Lower lobe of right lung (tissue), 2 donors: ENCODE results near the gene UPB1. TPM values are rescaled to one million over a fixed set of nuclear protein-coding genes. Genes with fewer than 3 reads are reported as not detected.

Source experiments
- ATAC-seq, 2 donors: fragments of 200-7000 bp; cut with Tn5 transposase; one replicate each; pipeline ENCODE4 v1.9.1; 2020 to 2022; ENCODE audit warnings: mild to moderate bottlenecking in 2 of 2, moderate library complexity in 2 of 2
- DNase-seq: peaks from one replicate; pipeline ENCODE4 v3.0.0-alpha.2; 2020
- H3K27ac ChIP-seq: fragments of 200-600 bp; one replicate; pipeline ENCODE4 v1.8.0; 2022
- H3K27me3 ChIP-seq: fragments of 200-600 bp; one replicate; pipeline ENCODE4 v1.8.0; 2022; ENCODE audit warnings: low read depth
- H3K36me3 ChIP-seq: fragments of 200-600 bp; one replicate; pipeline ENCODE4 v1.8.0; 2022; ENCODE audit warnings: mild to moderate bottlenecking
- H3K4me1 ChIP-seq: fragments of 200-600 bp; one replicate; pipeline ENCODE4 v1.8.0; 2022
- H3K4me3 ChIP-seq: fragments of 200-600 bp; one replicate; pipeline ENCODE4 v1.8.0; 2022; ENCODE audit warnings: mild to moderate bottlenecking
- H3K9me3 ChIP-seq: fragments of 200-600 bp; one replicate; pipeline ENCODE4 v1.8.0; 2022
- intact Hi-C: fragments of 100-400 bp; cut with DNase I; formaldehyde crosslinking; loops from one replicate; pipeline ENCODE4 v1.11.0; 2022
- total RNA-seq: library from RNA; stranded (reverse); fragmentation: NEBNext Ultra II Directional; extraction: Animal tissue kit (Norgen Biotek cat#: 25700); gene quantifications from one replicate; pipeline ENCODE4 v1.2.1, GENCODE V29; 2021
- TF ChIP-seq, protein P1 (sequence below): fragments of 200-600 bp; IDR thresholded peaks from one replicate; pipeline ENCODE4 v1.8.0; 2022; ENCODE audit warnings: antibody characterized with exemption, mild to moderate bottlenecking
- donor health status: DM: no; HTN: yes; CAD: no; lungs with severe emphysema.

The UPB1 gene
- total RNA-seq, 1 donor from 2014 or later, result 1.2 TPM

DNA sequence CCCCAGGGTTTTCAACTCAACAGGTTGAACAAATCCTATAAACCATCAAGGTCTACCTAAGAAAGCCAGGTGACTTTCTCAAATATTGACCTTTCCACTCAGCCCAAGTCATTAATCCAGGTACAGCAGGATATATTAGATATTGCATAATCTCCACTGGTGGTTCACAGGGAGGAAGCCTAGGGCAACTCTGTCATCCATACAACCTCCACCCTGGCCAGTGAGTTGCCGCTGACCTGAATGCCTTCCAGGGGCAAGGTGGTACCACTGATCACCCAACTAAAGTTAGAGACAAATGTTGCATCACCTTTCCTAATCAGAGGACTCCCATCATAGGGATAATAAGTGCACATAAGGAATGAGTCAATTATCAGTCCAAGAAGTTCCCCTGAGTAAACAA, 36.9 kb downstream of the UPB1 start:
- DNase-seq, result no peak
- H3K27me3 ChIP-seq, result no peaks in the 10 kb centered on the region
- peak; percentile 85 to 92 for ATAC-seq

DNA sequence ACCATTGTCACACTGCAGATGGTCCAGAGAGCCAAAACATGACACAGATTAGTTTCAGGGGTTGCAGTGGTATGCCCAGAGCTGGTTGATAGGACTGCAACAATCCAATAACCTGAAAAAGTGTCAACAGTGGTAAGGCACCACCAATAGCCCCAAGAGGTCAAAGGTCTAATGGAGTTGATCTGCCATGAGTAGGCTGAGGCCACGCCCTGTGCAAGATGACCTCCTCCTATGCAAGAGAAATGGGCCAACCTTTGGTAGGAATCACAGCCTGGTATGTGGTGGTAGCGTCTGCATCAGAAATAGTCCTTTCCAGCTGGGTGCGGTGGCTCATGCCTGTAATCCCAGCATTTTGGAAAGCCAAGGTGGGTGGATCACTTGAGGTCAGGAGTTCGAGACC, 40.2 kb downstream of the UPB1 start:
- DNase-seq, result no peak
- Histone ChIP-seq H3K27ac (no peak overlapping the region), H3K4me1 (peaks cover 9% of the 10 kb centered on the region), H3K9me3 (no peaks in the 10 kb centered on the region), H3K27me3 (no peaks in the 10 kb centered on the region), H3K36me3 (peaks cover 20% of the 10 kb centered on the region), H3K4me3 (no peak overlapping the region)
- no peak for ATAC-seq
- TF ChIP-seq, protein P1, sequence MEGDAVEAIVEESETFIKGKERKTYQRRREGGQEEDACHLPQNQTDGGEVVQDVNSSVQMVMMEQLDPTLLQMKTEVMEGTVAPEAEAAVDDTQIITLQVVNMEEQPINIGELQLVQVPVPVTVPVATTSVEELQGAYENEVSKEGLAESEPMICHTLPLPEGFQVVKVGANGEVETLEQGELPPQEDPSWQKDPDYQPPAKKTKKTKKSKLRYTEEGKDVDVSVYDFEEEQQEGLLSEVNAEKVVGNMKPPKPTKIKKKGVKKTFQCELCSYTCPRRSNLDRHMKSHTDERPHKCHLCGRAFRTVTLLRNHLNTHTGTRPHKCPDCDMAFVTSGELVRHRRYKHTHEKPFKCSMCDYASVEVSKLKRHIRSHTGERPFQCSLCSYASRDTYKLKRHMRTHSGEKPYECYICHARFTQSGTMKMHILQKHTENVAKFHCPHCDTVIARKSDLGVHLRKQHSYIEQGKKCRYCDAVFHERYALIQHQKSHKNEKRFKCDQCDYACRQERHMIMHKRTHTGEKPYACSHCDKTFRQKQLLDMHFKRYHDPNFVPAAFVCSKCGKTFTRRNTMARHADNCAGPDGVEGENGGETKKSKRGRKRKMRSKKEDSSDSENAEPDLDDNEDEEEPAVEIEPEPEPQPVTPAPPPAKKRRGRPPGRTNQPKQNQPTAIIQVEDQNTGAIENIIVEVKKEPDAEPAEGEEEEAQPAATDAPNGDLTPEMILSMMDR, result no peak
- intact Hi-C loops, result no loop called here

More for the DNA sequence above, 36.9 kb downstream of the UPB1 start:
- Histone ChIP-seq H3K27ac (peak overlapping the region; percentile 36), H3K36me3 (no peaks in the 10 kb centered on the region), H3K4me3 (no peak overlapping the region), H3K9me3 (no peaks in the 10 kb centered on the region), H3K4me1 (peaks cover 9% of the 10 kb centered on the region)
- intact Hi-C loops, result no loop called here
- TF ChIP-seq, protein P1, result no peak

DNA sequence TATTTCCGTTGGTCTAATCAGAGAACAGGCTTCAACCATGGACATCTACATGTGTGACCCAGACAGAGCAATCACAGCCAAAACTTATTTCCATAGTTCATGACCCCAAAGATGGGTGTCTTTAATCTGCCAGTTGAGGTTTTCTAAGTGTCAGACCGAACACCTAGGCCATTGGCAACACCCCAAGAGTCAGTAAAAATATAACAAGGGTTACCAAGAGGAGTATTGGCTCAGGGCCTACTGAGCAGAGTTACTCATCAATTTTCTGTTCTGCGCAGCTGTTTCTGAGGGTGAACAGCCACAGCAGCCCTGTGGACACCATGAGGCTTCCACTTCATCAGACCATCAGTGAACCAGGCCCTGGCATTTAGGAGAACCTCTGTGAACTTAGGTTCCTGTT, 41.0 kb downstream of the UPB1 start:
- TF ChIP-seq, protein P1, result no peak
- peaks cover 27% of the 10 kb centered on the region for H3K36me3 ChIP-seq
- no peak for DNase-seq
- no peaks in the 10 kb centered on the region for H3K9me3 ChIP-seq
- no peak for ATAC-seq
- no peak overlapping the region for H3K4me3 ChIP-seq
- no peak overlapping the region for H3K27ac ChIP-seq
- H3K27me3 ChIP-seq, result no peaks in the 10 kb centered on the region
- intact Hi-C loops, result no loop called here
- H3K4me1 ChIP-seq, result peaks cover 9% of the 10 kb centered on the region

DNA sequence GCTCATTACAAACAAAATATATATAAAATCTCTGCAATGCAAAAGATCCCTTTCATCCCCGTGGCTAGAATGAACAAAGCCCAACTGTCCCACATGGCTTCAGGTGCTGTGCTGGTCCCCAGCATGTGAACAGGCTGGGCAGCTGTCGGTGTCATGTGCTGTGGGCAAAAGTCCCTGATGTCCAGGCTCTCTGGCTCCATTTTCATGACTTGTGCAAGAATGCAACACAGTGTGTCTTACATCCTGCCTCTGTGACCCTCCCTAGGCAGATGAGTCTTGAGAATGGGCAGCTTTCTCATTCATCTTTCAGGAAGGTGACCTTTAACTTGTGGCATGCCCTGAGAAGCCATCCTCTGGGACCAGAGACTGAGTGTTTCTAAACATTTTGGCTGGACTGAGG, 45.3 kb downstream of the UPB1 start:
- H3K9me3 ChIP-seq, result no peaks in the 10 kb centered on the region
- DNase-seq (no peak), ATAC-seq (no peak)
- H3K36me3 ChIP-seq, result peaks cover 70% of the 10 kb centered on the region
- intact Hi-C loops, result no loop called here
- H3K27ac ChIP-seq, result no peak overlapping the region
- H3K4me1 ChIP-seq, result peaks cover 29% of the 10 kb centered on the region
- H3K27me3 ChIP-seq, result no peaks in the 10 kb centered on the region
- no peak overlapping the region for H3K4me3 ChIP-seq
- TF ChIP-seq, protein P1, result no peak

DNA sequence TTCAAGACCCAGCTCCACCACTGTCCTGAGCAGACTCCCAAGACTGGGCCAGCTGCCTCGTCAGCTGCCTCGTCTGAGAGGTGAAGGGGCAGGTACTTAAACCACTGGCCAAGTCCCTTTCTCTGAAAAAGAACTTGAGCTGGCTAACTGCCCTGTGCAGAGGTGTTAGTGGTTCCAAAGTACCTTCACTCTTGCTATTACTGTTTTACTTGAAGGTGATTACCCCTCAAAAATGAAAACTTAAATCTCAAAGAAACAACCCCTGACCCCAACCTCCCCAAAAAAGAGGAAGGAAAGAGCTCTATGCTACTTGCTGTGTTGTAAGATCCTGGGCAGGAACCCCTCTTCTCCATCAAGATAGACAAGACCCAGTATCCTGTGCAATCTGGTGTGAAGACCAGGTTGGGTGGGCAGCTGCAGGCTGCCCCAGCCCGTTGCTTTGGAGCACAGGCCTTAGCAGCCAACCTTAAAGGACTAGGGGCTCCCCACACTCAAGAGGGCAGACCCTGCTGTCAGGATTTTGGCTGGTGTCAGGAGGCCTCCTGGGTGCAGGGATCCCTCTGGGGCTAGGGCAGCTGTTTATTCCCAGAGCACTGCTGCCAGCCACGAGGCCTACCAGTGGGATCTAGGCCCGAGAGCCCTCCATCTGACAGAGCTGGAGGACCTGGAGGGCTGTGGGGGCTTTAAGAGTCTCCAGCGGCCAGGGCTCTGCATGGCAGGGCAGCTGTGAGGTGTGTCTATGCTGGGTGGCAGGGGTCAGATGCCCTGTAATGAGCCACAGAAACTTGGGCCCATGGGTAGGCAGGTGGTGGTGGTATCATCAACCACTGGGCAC, 46.8 kb downstream of the UPB1 start:
- no peaks in the 10 kb centered on the region for H3K9me3 ChIP-seq
- TF ChIP-seq, protein P1, result no peak
- peak overlapping the region; percentile 46 for H3K27ac ChIP-seq
- H3K4me1 ChIP-seq, result peaks cover 32% of the 10 kb centered on the region
- no peaks in the 10 kb centered on the region for H3K27me3 ChIP-seq
- no peak overlapping the region for H3K4me3 ChIP-seq
- intact Hi-C loops, result no loop called here
- H3K36me3 ChIP-seq, result peaks cover 79% of the 10 kb centered on the region
- DNase-seq (no peak), ATAC-seq (no peak)
